Glomerular visceral epithelial cell (primary cell): ENCODE measurements around the gene EXOC4.

ENCODE experiments used
- DNase-seq: peaks from one replicate; pipeline ENCODE4 v3.0.0-alpha.2; 2016; ENCODE audit errors: extremely low spot score

The EXOC4 gene

GRCh38 chr7:133428876-133429275, 176.0 kb downstream of the EXOC4 start:
- DNase-seq: no peak

DNA sequence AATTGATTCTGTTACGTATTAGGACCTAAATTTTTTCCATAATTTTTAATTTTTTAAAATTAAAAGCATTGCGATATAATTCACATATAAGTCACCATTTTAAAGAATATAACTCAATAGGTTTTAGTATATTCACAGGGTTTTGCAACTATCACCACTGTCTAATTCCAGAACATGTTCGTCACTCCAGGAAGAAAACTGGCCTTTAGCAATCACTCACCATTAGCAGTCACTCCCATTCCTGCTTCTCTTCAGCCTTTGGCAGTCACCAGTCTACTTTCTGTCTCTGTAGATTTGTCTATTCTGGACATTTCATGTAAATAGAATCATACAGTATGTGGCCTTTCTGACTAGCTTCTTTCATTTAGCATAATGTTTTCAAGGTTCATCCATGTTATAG, 176.5 kb downstream of the EXOC4 start:
- DNase-seq: no peak

DNA sequence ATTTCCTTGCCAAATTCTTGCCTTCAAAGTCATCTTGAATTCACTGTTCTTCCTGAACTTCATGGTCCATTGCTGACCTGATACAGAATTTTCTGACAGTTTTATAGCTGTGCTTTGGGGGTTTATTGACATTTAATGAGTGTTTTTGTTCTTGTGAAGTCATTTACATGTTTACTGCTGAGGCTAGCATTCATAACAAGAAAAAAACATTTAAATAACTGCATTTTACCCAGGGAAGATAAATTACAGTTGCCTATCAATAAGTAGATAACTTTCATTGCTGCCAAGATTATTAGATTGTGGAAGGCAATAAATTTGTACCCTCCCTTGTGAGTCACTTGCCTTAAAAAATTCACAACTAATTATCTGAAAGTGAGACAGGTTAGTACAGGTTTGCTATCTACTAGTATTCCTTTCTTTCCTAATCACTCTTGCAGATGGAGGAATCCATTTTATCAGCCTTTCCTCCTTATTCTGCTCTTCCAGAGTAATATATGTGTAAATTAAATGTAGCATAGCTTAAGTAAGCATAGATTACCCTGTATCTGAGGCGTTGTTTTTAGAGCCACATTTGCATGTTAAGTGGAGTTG, 178.4 kb downstream of the EXOC4 start:
- no peak for DNase-seq

- no peak for DNase-seq
Measured at GRCh38 chr7:133433165-133433812, 180.4 kb downstream of the EXOC4 start.

DNA sequence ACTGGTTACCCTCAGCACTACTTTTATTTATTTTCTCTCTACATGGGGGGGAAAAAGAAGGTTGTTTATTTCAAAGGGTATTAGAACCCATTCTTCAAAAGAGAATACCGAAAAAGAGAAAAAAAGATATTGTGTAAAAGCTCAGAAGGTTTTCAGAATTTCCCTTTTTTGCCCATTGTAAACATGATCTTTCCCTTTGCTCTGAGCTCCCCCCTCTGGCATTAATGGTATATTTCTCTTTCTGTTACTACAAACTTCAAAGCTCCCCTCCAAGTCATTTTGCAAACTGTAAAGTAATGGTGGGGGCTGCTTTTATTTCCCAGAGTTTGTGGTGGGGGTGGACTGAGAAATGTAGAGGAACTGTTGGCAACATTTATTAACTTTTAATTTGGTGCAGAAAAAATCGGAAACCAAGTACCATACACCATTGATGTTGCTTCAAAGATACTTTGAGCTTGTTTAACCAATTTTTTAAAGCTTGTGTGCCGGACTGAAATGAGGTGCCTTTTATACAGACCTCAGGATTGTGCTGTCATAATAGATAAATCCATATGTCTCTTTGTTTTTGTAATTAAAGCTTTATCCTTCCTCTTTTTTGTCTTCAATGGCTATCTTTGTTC, 181.5 kb downstream of the EXOC4 start:
- peak; percentile 9 for DNase-seq

DNA sequence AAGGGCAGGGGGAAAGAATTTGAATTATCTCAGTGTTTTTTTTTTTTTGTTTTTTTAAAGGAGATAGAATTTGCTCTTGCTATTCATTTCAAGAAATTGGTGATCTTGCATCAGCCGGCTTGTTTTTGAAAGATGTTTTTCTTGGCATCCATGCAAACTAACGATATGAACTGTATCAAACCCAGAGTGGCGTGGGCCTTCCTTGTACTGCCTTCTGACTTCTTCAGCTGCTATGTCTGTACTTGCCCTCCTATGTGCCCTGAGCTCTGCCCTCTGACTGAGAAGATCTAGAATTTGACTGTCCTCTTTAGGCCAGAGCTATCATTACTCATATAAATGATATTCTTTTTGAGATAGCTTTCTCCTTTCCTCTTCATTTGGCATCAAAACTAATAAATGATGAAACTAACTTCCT, 183.1 kb downstream of the EXOC4 start:
- DNase-seq: peak; percentile 12

DNA sequence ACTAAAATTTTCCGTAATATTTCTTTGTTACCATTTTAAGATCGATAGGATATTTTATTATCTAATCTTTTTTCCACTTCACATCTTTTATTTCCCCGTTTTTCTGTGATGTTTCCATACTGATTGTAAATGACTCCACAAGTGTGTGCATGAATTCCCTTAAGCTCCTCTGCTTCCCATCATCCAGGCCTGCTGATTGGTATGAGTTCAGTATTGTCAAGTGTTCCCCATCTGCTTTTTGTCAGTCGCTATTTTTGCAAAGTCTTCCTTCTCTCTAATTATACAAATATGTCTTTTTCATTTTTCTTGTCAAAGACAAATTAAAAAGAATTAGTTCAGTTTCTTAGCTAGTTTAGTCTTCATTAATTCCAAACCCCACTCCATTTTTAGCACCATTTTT, 184.7 kb downstream of the EXOC4 start:
- DNase-seq: no peak

- DNase-seq: no peak
Measured at GRCh38 chr7:133442818-133443217, 189.9 kb downstream of the EXOC4 start.

DNA sequence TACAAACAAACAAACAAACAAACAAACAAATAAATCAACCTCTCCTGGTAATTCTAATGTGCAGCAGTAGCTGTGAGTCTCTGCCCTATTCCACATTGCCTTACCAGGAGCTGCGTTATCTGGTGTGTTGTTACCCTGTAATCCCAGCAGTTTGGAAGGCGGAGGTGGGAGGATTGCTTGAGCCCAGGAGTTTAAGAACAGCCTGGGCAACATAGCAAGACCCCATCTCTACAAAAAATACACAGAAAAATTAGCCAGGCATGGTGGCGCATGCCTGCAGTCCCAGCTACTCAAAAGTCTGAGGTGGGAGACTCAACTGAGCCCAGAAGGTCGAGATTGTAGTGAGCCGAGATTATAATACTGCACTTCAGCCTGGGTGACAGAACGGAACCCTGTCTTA, 192.7 kb downstream of the EXOC4 start:
- no peak for DNase-seq

DNA sequence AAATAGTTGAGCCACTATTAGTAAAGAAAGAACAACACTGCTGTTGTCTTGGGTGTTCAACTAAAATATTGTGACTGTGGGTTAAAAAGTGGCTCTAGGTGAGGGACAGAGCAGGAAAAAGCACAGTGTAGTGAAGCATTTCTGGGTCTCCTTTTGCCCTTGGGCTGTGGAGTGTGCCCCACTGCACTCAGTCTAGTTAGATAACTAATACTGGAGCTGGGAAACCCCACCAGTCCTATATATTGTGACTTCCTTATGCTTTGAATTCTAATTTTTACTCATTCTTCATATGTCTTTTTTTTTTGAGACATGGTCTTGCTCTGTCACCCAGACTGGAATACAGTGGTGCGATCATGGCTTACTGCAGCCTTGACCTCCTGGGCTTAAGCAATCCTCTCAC, 195.1 kb downstream of the EXOC4 start:
- no peak for DNase-seq

- DNase-seq: no peak
Measured at GRCh38 chr7:133452577-133452976, 199.7 kb downstream of the EXOC4 start.

GRCh38 chr7:133458688-133459087, 205.8 kb downstream of the EXOC4 start:
- no peak for DNase-seq

- no peak for DNase-seq
Measured at GRCh38 chr7:133461421-133461820, 208.5 kb downstream of the EXOC4 start.

DNA sequence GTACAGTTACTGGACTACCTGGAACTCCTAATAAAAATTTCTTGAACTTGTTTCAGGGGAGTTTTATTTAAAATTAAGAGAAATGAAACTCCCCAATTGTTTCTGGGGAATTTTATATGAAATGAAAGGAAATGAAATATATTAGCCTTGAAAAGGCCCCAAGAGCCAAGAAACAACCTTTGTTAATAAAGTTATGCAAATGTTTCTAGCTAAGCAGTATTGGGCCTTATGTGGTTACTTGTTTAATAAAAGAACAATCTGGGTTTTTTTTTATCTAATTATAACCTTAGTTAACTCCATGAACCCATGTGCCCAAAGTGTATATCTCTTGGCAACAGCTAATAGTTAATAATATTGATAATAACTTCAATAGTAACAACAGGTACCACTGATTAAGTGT, 222.8 kb downstream of the EXOC4 start:
- no peak for DNase-seq

- DNase-seq: no peak
Measured at GRCh38 chr7:133477791-133478190, 224.9 kb downstream of the EXOC4 start.

GRCh38 chr7:133478591-133479135, 225.8 kb downstream of the EXOC4 start:
- DNase-seq: no peak

DNA sequence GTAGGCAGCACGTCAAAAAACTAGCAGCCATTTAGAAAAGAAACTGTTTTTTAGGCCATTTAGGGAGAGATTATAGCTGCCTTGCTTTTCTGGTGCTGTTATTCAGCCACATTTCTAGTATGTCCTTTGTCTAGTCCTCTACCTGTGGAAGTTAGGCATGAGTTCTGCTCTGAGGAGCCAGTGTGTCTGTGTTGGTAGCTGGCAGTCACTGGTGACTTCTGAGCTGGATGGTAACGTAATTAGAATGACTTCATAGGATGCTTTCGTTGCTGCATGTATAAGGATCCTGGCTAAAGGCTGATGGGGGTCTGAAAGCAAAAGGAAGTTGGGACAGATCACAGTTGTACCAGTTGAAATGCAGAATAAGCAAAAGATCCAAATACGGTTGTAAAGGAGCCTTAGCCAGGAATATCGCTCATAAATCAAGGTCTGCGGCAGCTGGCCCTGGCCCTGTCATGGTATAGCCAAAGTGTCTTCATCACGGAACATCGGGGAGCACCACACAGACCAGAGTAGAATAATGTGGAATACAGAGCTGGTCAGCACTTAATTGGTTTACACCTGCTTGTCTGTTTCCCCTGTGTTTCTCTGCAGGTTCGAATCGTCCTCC, 226.7 kb downstream of the EXOC4 start:
- no peak for DNase-seq

DNA sequence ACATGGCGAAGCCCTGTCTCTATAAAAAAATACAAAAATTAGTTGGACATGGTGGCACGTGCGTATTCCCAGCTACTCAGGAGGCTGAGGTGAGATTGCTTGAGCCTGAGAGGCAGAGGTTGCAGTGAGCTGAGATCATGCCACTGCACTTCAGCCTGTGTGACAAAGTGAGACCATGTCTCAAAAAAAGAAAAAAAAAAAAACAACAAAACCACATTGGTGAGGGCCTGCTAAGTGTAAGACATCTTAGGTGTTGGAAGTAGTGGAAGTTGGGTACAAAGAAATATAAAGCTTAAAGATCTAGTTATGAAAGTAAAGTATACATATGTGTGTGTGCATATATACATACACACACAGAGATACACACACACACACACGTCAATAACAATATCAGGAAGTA, 228.0 kb downstream of the EXOC4 start:
- no peak for DNase-seq

GRCh38 chr7:133481676-133482075, 228.8 kb downstream of the EXOC4 start:
- peak; percentile 41 for DNase-seq

GRCh38 chr7:133482599-133482998, 229.7 kb downstream of the EXOC4 start:
- DNase-seq: no peak

GRCh38 chr7:133484086-133484485, 231.2 kb downstream of the EXOC4 start:
- peak; percentile 44 for DNase-seq

- no peak for DNase-seq
Measured at GRCh38 chr7:133489906-133490305, 237.0 kb downstream of the EXOC4 start.

- no peak for DNase-seq
Measured at GRCh38 chr7:133491201-133491691, 238.4 kb downstream of the EXOC4 start.
